ENCODE results near the gene RAI1. TPM values are rescaled to one million over a fixed set of nuclear protein-coding genes. Genes with fewer than 3 reads are reported as not detected.

Gene RAI1
- total RNA-seq, 1 donor from 2014 or later: 29.2 TPM

GRCh38 chr17:17694169-17695081, 13.2 kb downstream of the RAI1 start:
- intact Hi-C loops (cut with DNase I): no loop called here
- no peaks in the 10 kb centered on the region for H3K9me3 ChIP-seq
- H3K4me3 ChIP-seq: peak overlapping the region; percentile 67
- no peaks in the 10 kb centered on the region for H3K27me3 ChIP-seq
- DNase-seq (ENCODE audit: extremely low spot score in 2 of 2): no peak
- no peak for TF ChIP-seq CTCF (IDR thresholded peaks at IDR 0.05)
- TF ChIP-seq POLR2A (IDR thresholded peaks at IDR 0.05): peak in 1 of 2 donors; percentile 59
- peak; percentile 18 to 87 for TF ChIP-seq POLR2AphosphoS5 (IDR thresholded peaks at IDR 0.05; ENCODE audit: insufficient read depth in 1 of 2, low read depth in 1 of 2)
- peaks cover 90% of the 10 kb centered on the region for H3K4me1 ChIP-seq
- H3K27ac ChIP-seq: peak overlapping the region; percentile 97
- no peaks in the 10 kb centered on the region for H3K36me3 ChIP-seq

- TF ChIP-seq CTCF (IDR thresholded peaks at IDR 0.05) (no peak), POLR2AphosphoS5 (IDR thresholded peaks at IDR 0.05; ENCODE audit: insufficient read depth in 1 of 2, low read depth in 1 of 2) (no peak), POLR2A (IDR thresholded peaks at IDR 0.05) (no peak)
- Histone ChIP-seq H3K9me3 (no peaks in the 10 kb centered on the region), H3K4me3 (no peak overlapping the region), H3K27me3 (no peaks in the 10 kb centered on the region), H3K27ac (peak overlapping the region; percentile 97), H3K36me3 (no peaks in the 10 kb centered on the region), H3K4me1 (peaks cover 94% of the 10 kb centered on the region)
- intact Hi-C loops (cut with DNase I): no loop called here
- DNase-seq (ENCODE audit: extremely low spot score in 2 of 2): no peak
These were observed 14.8 kb downstream of the RAI1 start for GRCh38 chr17:17696085-17696484.

- no peaks in the 10 kb centered on the region for H3K9me3 ChIP-seq
- H3K27me3 ChIP-seq: no peaks in the 10 kb centered on the region
- TF ChIP-seq POLR2A (IDR thresholded peaks at IDR 0.05) (no peak), POLR2AphosphoS5 (IDR thresholded peaks at IDR 0.05; ENCODE audit: insufficient read depth in 1 of 2, low read depth in 1 of 2) (no peak), CTCF (IDR thresholded peaks at IDR 0.05) (no peak)
- intact Hi-C loops (cut with DNase I): no loop called here
- H3K4me1 ChIP-seq: peaks cover 94% of the 10 kb centered on the region
- H3K36me3 ChIP-seq: no peaks in the 10 kb centered on the region
- H3K27ac ChIP-seq: peak overlapping the region; percentile 97
- H3K4me3 ChIP-seq: no peak overlapping the region
- no peak for DNase-seq (ENCODE audit: extremely low spot score in 2 of 2)
These were observed 15.8 kb downstream of the RAI1 start for GRCh38 chr17:17696882-17697633.

- Histone ChIP-seq H3K4me1 (peaks cover 94% of the 10 kb centered on the region), H3K4me3 (no peak overlapping the region), H3K9me3 (no peaks in the 10 kb centered on the region), H3K27ac (peak overlapping the region; percentile 97), H3K27me3 (no peaks in the 10 kb centered on the region), H3K36me3 (no peaks in the 10 kb centered on the region)
- intact Hi-C loops (cut with DNase I): loop anchor here (2.0 kb wide), 1 partner anchor 82 kb away; no protein-coding TSS in a partner anchor
- no peak for DNase-seq (ENCODE audit: extremely low spot score in 2 of 2)
- TF ChIP-seq POLR2A (IDR thresholded peaks at IDR 0.05) (no peak), POLR2AphosphoS5 (IDR thresholded peaks at IDR 0.05; ENCODE audit: insufficient read depth in 1 of 2, low read depth in 1 of 2) (peak in 1 of 2 donors; percentile 5), CTCF (IDR thresholded peaks at IDR 0.05) (no peak)
These were observed 17.1 kb downstream of the RAI1 start for GRCh38 chr17:17698371-17698770.
